ENCODE results near the gene PFKP. TPM values are rescaled to one million over a fixed set of nuclear protein-coding genes. Genes with fewer than 3 reads are reported as not detected.

The PFKP gene
- total RNA-seq, 4 donors from 2014 or later = 22.9 to 74.5 (median 43.8) TPM

GRCh38 chr10:3129581-3130340, 62.4 kb downstream of the PFKP start:
- intact Hi-C loops (cut with DNase I; ENCODE audit: low total_unique reads) = no loop called here
- TF ChIP-seq POLR2A (IDR thresholded peaks at IDR 0.05) (no peak), CTCF (IDR thresholded peaks at IDR 0.05) (no peak)
- no peak for DNase-seq

DNA sequence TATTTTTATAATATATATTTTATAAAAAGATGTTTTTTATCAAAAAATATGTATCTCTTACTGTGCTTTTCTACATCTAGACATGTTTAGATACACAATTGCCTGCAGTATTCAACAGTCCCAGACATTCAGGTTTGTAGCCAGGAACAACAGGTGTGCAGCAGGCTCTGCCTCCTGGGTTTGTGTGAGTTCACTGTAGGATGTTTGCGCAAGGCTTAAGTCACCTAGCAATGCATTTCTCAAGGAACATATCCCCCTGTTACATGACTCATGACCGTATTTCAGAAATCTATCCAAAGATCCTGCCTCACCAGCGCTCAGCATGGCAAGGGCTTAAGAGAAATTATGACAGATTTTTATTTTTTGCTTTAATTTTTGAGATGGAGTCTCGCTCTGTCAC, 63.8 kb downstream of the PFKP start:
- no peaks in the 10 kb centered on the region for H3K36me3 ChIP-seq
- TF ChIP-seq POLR2A (IDR thresholded peaks at IDR 0.05) (no peak), CTCF (IDR thresholded peaks at IDR 0.05) (no peak)
- H3K4me1 ChIP-seq = peaks cover 0 to 3% of the 10 kb centered on the region in 2 donors
- no peaks in the 10 kb centered on the region for H3K9me3 ChIP-seq
- no peak for DNase-seq
- intact Hi-C loops (cut with DNase I; ENCODE audit: low total_unique reads) = no loop called here
- H3K27me3 ChIP-seq = no peaks in the 10 kb centered on the region
- H3K27ac ChIP-seq = no peak overlapping the region
- no peak overlapping the region for H3K4me3 ChIP-seq

More at GRCh38 chr10:3129581-3130340, 62.4 kb downstream of the PFKP start:
- Histone ChIP-seq H3K4me1 (peaks cover 0 to 3% of the 10 kb centered on the region in 2 donors), H3K27ac (no peak overlapping the region), H3K9me3 (no peaks in the 10 kb centered on the region), H3K36me3 (no peaks in the 10 kb centered on the region), H3K27me3 (no peaks in the 10 kb centered on the region), H3K4me3 (no peak overlapping the region)

- TF ChIP-seq POLR2A (IDR thresholded peaks at IDR 0.05) (no peak), CTCF (IDR thresholded peaks at IDR 0.05) (no peak)
- H3K27me3 ChIP-seq = no peaks in the 10 kb centered on the region
Observed at GRCh38 chr10:3132036-3133025, 65.0 kb downstream of the PFKP start.

GRCh38 chr10:3133948-3134347, 66.6 kb downstream of the PFKP start:
- H3K4me1 ChIP-seq = no peaks in the 10 kb centered on the region
- no peak overlapping the region for H3K4me3 ChIP-seq
- H3K36me3 ChIP-seq = no peaks in the 10 kb centered on the region
- TF ChIP-seq CTCF (IDR thresholded peaks at IDR 0.05) = no peak
- TF ChIP-seq POLR2A (IDR thresholded peaks at IDR 0.05) = no peak
- H3K9me3 ChIP-seq = no peaks in the 10 kb centered on the region
- intact Hi-C loops (cut with DNase I; ENCODE audit: low total_unique reads) = no loop called here
- H3K27ac ChIP-seq = no peak overlapping the region
- no peaks in the 10 kb centered on the region for H3K27me3 ChIP-seq
- no peak for DNase-seq

More at GRCh38 chr10:3132036-3133025, 65.0 kb downstream of the PFKP start:
- intact Hi-C loops (cut with DNase I; ENCODE audit: low total_unique reads) = no loop called here
- H3K4me3 ChIP-seq = no peak overlapping the region
- H3K27ac ChIP-seq = no peak overlapping the region
- DNase-seq = no peak
- no peaks in the 10 kb centered on the region for H3K9me3 ChIP-seq
- H3K4me1 ChIP-seq = no peaks in the 10 kb centered on the region
- no peaks in the 10 kb centered on the region for H3K36me3 ChIP-seq

DNA sequence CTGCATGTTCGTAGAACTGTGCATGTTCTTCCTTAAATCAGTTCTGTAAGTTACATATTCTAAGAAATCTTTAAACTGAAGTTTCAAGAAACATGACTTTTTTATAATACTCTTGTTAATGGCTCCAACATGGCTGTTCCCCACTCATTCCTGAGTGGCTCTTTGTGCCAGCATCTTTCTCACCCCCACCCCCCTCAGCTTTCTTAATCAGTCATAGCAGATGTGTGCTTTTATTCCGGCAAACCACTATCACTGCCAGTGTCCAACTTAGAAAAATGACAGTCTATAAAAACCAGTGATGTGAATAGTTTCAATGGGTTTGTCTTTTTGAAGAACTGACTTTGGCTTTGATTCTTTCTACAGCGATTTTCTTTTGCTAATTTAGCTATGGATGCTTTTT, 67.7 kb downstream of the PFKP start:
- Histone ChIP-seq H3K9me3 (no peaks in the 10 kb centered on the region), H3K4me3 (no peak overlapping the region), H3K27ac (no peak overlapping the region), H3K36me3 (no peaks in the 10 kb centered on the region), H3K4me1 (no peaks in the 10 kb centered on the region), H3K27me3 (no peaks in the 10 kb centered on the region)
- no peak for TF ChIP-seq POLR2A (IDR thresholded peaks at IDR 0.05)
- no peak for TF ChIP-seq CTCF (IDR thresholded peaks at IDR 0.05)
- intact Hi-C loops (cut with DNase I; ENCODE audit: low total_unique reads) = no loop called here
- DNase-seq = no peak
